HL-60 (cell line): ENCODE measurements around the gene SLC2A9.

Experiments
- DNase-seq, 2 experiments: peaks; one replicate each; pipeline ENCODE4 v3.0.0-alpha.2; 2010 to 2020; ENCODE audit warnings: low read depth in 1 of 2, low spot score in 1 of 2
- H3K27ac ChIP-seq: fragments of 250-450 bp; sonication (Bioruptor Pico); replicated peaks from 2 replicates; pipeline ENCODE4 v1.5.1; 2020; ENCODE audit warnings: mild to moderate bottlenecking, moderate library complexity
- H3K27me3 ChIP-seq: fragments of 250-450 bp; sonication (Bioruptor Pico); 2 replicates; pipeline ENCODE4 v1.5.1; 2021; ENCODE audit warnings: mild to moderate bottlenecking, moderate library complexity; ENCODE audit not compliant: insufficient read depth, poor library complexity, severe bottlenecking
- H3K4me3 ChIP-seq: replicated peaks from 2 replicates; pipeline ENCODE4 v1.5.1; 2011; ENCODE audit warnings: mild to moderate bottlenecking, control low read depth, low read length; ENCODE audit not compliant: insufficient read depth
- CTCF ChIP-seq: IDR thresholded peaks from one replicate; pipeline ENCODE4 v1.5.1; 2011; ENCODE audit warnings: low read length, control low read depth, inconsistent platforms; ENCODE audit not compliant: insufficient read depth
- GABPA ChIP-seq: IDR thresholded peaks from 2 replicates; pipeline ENCODE4 v1.6.1; 2012; ENCODE audit warnings: low read depth
- POLR2AphosphoS5 ChIP-seq: IDR thresholded peaks from 2 replicates; pipeline ENCODE4 v1.6.1; 2012; ENCODE audit warnings: low read depth
- REST ChIP-seq: IDR thresholded peaks from 2 replicates; pipeline ENCODE4 v1.6.1; 2012; ENCODE audit warnings: low read depth; ENCODE audit not compliant: insufficient replicate concordance
- SPI1 ChIP-seq: IDR thresholded peaks from 2 replicates; pipeline ENCODE4 v1.6.1; 2012; ENCODE audit warnings: low read depth, mild to moderate bottlenecking, borderline replicate concordance

Gene SLC2A9

GRCh38 chr4:9916937-9917336 is 104.4 kb downstream of the SLC2A9 start:
- no peak for DNase-seq
- H3K4me3 ChIP-seq = no peak overlapping the region
- no peaks in the 10 kb centered on the region for H3K27me3 ChIP-seq
- no peak overlapping the region for H3K27ac ChIP-seq
- TF ChIP-seq REST = no peak
- no peak for TF ChIP-seq CTCF
- TF ChIP-seq POLR2AphosphoS5 = no peak
- no peak for TF ChIP-seq GABPA
- no peak for TF ChIP-seq SPI1

GRCh38 chr4:9916346-9916745 is 105.0 kb downstream of the SLC2A9 start:
- TF ChIP-seq SPI1 = no peak
- no peak for TF ChIP-seq CTCF
- no peak for TF ChIP-seq POLR2AphosphoS5
- TF ChIP-seq REST = no peak
- TF ChIP-seq GABPA = no peak
- Histone ChIP-seq H3K4me3 (no peak overlapping the region), H3K27me3 (no peaks in the 10 kb centered on the region), H3K27ac (no peak overlapping the region)
- no peak for DNase-seq

GRCh38 chr4:9913846-9914245 is 107.5 kb downstream of the SLC2A9 start:
- TF ChIP-seq SPI1 (no peak), REST (no peak), POLR2AphosphoS5 (no peak), GABPA (no peak), CTCF (no peak)
- no peak for DNase-seq
- Histone ChIP-seq H3K27me3 (no peaks in the 10 kb centered on the region), H3K4me3 (no peak overlapping the region), H3K27ac (no peak overlapping the region)
